NCI-H1105 treated with DMSO at 0.1 percent for 48 hours (cell line): ENCODE data around the gene VEGFA.
A peak's percentile ranks its signal among the peaks of the same experiment; 100 is the strongest.

ENCODE experiments used
- DNase-seq: peaks from one replicate; lab custom pipeline; 2025; lab: John Stamatoyannopoulos, UW

VEGFA gene

DNA sequence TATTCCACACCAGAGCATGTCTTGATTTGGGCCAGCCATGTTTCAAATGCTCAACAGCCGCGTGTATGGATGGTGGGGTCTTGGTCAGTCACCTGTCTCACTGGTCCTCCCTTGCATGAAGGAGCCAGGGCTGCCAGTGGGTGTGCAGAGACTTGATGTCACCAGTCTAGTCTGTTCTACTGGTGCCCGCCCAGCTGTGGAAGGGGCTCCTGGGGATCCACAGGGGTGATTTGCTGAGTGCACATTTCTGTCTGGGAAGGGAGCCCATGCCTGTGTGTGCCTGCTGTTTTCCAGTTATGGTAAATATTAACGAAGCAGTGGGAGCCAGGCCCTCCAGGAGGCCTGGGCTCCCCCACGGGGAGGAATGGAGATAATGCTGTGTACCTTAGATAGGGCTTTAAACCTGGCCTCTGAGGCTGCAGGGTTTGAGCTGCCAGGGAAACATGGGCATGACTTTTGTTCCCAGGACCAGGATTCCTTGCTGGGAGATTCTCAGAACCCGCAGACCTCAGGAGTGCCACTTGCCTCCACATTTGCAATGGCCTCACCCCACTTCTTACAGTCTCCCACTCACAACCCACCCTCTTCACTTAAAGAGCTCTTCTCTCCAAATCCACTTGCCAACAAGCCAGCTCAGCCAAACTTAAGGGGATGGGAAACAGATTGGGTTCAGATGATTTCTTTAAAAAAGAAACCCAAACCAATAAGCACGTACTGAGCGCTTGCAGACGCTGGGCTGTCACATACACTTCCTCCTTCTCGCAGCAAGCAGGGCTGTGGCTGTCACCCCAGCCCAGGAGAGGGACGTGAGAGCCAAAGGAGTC, 54.1 kb downstream of the VEGFA start:
- DNase-seq, result no peak

DNA sequence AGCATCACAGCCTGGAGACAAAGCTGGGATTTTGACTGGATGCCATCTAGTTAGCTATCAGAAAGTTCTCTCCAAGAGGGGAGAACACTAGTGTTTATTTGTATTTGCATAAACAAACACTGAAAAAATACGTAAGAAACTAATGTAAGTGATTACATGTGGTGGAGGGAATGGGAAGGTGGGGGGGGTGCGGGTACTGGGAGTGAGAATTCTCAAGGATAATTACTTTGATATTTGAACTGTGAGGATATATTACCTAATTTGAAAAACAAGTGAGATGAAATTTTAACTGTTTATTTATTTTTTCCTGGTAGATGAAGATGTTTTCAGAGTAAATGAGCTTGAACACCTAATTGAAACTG, 54.7 kb downstream of the VEGFA start:
- DNase-seq, result no peak

- DNase-seq, result no peak
Observed at GRCh38 chr6:43825187-43826115, 55.4 kb downstream of the VEGFA start.

DNA sequence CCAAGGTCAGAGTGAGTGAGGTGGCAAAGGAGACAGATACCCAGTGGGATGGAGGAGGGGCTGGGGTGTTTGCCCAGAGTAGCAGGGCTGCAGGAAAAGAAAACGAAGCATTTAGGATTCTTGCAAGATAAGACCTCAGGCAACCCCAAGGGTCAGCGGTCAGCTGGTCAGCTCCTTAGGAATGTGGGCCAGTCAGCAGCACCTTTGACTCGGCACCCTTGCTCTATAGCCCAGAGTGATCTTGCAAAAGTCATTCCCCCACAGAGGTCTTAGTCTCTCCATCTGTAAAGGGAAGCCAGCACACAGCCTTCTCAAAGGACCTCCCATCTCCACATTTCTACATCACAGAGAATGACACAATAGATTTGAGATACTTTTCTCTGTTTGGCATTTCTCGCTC, 56.7 kb downstream of the VEGFA start:
- DNase-seq, result no peak

- DNase-seq, result no peak
Observed at GRCh38 chr6:43827898-43828297, 57.9 kb downstream of the VEGFA start.

GRCh38 chr6:43828711-43829110, 58.7 kb downstream of the VEGFA start:
- no peak for DNase-seq

DNA sequence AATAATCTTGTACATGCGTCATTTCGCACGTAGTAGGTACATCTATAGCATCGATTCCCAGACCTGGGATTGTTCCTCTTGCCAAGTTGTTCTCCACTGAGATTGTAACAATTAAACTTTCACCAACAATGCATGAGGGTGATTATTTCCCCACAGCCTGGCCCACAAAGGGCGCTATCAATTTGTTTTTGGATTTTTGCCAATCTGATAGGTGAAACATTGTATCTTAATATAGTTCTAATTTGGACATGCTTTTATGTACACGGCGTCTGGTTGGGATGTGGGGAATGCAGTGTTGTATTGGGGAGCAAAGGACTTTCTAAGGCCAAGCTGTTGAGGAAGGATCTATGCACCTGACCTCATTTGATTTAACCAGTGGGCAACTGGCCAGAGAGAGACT, 59.5 kb downstream of the VEGFA start:
- peak; percentile 12 for DNase-seq

DNA sequence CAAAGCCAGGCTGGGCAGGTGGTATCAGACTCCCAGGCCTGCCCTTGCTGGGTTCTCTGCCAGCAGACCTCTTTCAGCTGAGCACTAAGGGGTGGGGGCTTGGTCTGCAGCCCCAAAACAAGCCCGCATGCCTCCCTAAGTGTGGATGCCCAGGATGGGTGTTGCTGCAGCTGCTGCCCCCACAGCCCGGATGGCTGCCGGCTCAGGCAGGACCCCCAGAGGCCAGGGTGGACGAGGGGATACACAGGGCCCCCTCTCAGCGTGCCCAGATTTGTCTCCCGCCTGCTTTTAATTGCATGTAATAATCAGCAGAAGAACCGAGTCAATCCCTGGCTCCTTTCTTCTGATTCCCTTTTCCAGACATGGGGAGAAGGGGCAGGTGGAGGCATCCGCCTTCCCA, 60.8 kb downstream of the VEGFA start:
- DNase-seq, result no peak

DNA sequence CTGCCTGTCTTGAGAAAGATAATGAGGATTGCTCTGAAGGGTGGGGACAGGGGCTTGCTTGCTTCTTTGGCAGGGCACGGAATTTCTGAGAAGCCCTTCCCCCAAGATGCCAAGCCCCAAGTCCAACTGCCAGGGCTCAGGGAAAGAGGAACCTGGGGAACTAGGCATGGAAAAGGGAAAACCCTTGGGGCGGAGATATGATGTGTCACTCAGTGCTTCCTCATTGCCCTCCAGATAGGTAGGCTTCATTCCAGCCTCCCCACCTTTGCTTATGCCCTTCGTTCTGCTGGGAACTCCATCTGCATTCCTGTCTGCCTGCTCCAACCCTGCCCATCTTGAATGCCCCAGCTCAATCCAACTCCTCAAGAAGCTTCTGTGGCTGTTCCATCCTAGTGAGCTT, 61.2 kb downstream of the VEGFA start:
- DNase-seq, result no peak

DNA sequence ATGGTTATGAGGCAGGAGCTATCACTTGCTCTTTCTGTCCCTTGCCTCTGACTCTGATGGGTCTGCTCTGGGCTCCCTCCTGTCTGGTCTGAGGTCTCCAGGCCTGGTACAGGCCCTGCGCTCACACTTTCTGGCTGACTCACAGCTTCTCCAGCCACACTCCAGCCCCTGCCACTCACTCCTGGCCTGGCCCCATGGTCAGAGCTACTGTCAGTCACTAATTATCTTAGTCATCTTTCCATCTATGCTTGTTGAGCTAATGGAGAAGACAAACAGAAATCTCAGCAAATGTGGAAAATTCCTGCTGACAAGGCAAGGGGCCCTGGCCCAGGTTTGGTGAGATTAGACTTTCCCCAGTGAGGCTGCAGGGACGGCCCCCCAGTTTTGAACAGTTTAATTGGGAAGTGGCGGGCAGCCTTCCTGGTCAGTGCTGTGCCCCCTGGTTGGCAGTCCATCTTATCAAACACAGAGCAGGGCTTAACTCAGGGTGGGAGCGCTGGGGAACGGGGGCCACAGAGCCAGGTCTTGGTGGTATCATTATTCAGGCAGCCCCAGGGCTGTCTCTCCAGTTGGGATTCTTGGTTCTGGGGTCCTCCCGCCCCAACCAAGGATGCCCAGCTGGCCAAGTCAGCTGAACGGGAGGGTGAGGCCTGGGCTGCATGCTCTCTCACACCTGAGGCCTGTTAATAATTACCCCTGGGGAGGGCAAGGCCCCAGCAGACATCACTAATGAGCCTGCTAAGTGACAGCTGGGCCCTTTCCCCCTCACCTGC, 63.4 kb downstream of the VEGFA start:
- no peak for DNase-seq

- DNase-seq, result no peak
Observed at GRCh38 chr6:43833996-43834390, 64.0 kb downstream of the VEGFA start.

DNA sequence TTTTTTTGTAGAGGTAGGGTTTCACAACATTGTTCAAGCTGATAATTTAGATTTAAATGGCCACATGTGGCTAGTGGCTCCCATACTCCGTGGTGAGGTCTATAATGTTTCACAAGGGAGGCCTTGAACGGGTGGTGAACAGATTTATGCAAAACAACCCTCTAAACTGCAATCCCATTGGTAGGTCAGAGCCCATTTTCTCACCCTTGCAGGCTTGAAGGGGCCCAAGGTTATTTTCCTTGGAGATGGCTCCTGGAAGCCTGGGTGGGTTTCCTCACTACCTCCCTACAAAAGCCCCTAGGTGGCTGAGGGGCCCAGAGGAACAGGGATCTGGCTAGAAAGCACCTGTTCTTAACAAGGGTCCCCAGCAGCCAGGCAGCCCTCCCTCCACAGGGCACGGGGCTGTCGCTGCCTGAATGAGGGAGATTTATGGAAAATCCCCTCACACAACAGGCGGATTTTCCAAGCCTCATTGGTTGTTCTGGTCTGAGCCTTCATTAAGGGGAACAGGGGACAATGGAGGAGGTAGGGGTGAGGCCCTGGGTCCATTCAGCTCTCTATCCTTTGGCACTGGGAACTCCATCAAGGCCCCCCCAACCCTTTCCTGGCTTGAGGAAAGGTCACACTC, 64.6 kb downstream of the VEGFA start:
- DNase-seq, result no peak

DNA sequence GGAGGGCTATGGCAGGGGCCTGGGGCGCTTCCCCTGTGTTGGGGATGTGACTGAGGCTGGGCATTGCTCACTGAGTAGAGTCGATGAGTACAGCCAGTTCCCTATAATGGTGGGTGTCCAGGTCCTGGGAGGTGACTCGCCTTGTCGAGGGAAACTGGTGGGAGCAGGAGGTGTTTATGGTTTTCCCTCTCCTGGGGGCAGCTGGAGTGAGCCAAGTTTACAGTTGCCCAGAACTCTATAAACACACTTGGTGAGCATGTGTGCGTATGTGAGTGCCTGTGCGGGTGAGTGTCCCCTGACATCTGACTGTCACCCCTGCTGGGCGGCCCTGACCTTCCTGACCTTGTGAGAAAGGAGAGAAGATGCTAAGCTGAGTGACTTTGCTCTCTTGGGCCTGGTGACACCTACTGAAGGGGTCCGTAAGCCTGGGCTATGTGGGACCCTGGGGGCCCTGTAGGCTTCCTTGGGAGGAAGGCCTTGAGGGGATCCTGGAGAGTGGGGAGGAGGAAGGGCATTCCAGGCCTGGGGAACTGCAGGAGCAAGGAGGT, 65.9 kb downstream of the VEGFA start:
- DNase-seq, result no peak
